RPMI8226 (cell line): ENCODE results near the gene IGSF9B.

Experiments
- DNase-seq: peaks from one replicate; pipeline ENCODE4 v3.0.0-alpha.2; 2015

The IGSF9B gene

GRCh38 chr11:133982876-133983275 is 26.1 kb upstream of the IGSF9B start:
- peak; percentile 33 for DNase-seq

GRCh38 chr11:133982151-133982550 is 25.4 kb upstream of the IGSF9B start:
- no peak for DNase-seq

- DNase-seq, result no peak
Observed at GRCh38 chr11:133981156-133981555, 24.4 kb upstream of the IGSF9B start.

- no peak for DNase-seq
Observed at GRCh38 chr11:133980665-133981064, 23.9 kb upstream of the IGSF9B start.

- no peak for DNase-seq
Observed at GRCh38 chr11:133978794-133979193, 22.0 kb upstream of the IGSF9B start.

GRCh38 chr11:133977067-133977677 is 20.4 kb upstream of the IGSF9B start:
- DNase-seq, result no peak

- DNase-seq, result no peak
Observed at GRCh38 chr11:133975488-133975849, 18.7 kb upstream of the IGSF9B start.

- no peak for DNase-seq
Observed at GRCh38 chr11:133974836-133975487, 18.2 kb upstream of the IGSF9B start.

- DNase-seq, result no peak
Observed at GRCh38 chr11:133971881-133972280, 15.1 kb upstream of the IGSF9B start.

GRCh38 chr11:133969112-133969511 is 12.3 kb upstream of the IGSF9B start:
- DNase-seq, result no peak

GRCh38 chr11:133968300-133968699 is 11.5 kb upstream of the IGSF9B start:
- DNase-seq, result no peak

GRCh38 chr11:133967599-133968238 is 11.0 kb upstream of the IGSF9B start:
- no peak for DNase-seq

- DNase-seq, result peak; percentile 42
Observed at GRCh38 chr11:133966921-133967598, 10.3 kb upstream of the IGSF9B start.

- DNase-seq, result no peak
Observed at GRCh38 chr11:133966172-133966651, 9.4 kb upstream of the IGSF9B start.

GRCh38 chr11:133965031-133965601 is 8.3 kb upstream of the IGSF9B start:
- DNase-seq, result no peak

- DNase-seq, result no peak
Observed at GRCh38 chr11:133964356-133964755, 7.6 kb upstream of the IGSF9B start.

GRCh38 chr11:133961890-133962289 is 5.1 kb upstream of the IGSF9B start:
- no peak for DNase-seq

GRCh38 chr11:133957900-133958299 is 1.1 kb upstream of the IGSF9B start:
- no peak for DNase-seq

GRCh38 chr11:133955945-133956421 is 785 bp downstream of the IGSF9B start:
- no peak for DNase-seq

- DNase-seq, result no peak
Observed at GRCh38 chr11:133955081-133955891, 1.5 kb downstream of the IGSF9B start.

GRCh38 chr11:133953999-133954398 is 2.8 kb downstream of the IGSF9B start:
- no peak for DNase-seq

GRCh38 chr11:133953547-133953946 is 3.2 kb downstream of the IGSF9B start:
- DNase-seq, result no peak
